Endodermal cell (in vitro differentiated cells): Measurements from ENCODE around the gene RDH14. TPM values are rescaled to one million over a fixed set of nuclear protein-coding genes. Genes with fewer than 3 reads are reported as not detected.

Experiments
- DNase-seq: peaks from one replicate; pipeline ENCODE4 v3.0.0-alpha.2; 2017
- H3K27ac ChIP-seq: 2 replicates; pipeline ENCODE4 v1.5.1; 2013; ENCODE audit warnings: mild to moderate bottlenecking, low read depth, low read length, moderate library complexity
- H3K27me3 ChIP-seq: 2 replicates; pipeline ENCODE4 v1.6.1; 2013; ENCODE audit warnings: mild to moderate bottlenecking, low read length, moderate library complexity; ENCODE audit not compliant: insufficient read depth, control insufficient read depth, poor library complexity, severe bottlenecking
- H3K36me3 ChIP-seq: 2 replicates; pipeline ENCODE4 v1.7.0; 2013; ENCODE audit warnings: mild to moderate bottlenecking, low read length, moderate library complexity; ENCODE audit not compliant: control insufficient read depth, insufficient read depth
- H3K4me1 ChIP-seq: one replicate; pipeline ENCODE4 v1.7.0; 2013; ENCODE audit warnings: low read length; ENCODE audit not compliant: control insufficient read depth, insufficient read depth
- H3K4me3 ChIP-seq: 2 replicates; pipeline ENCODE4 v1.5.1; 2013; ENCODE audit warnings: mild to moderate bottlenecking, low read length, moderate library complexity
- H3K9ac ChIP-seq: 2 replicates; pipeline ENCODE4 v1.6.1; 2013; ENCODE audit warnings: mild to moderate bottlenecking, low read length, moderate library complexity; ENCODE audit not compliant: poor library complexity, severe bottlenecking; ENCODE audit errors: extremely low read depth
- H3K9me3 ChIP-seq: 2 replicates; pipeline ENCODE4 v1.6.1; 2013; ENCODE audit warnings: mild to moderate bottlenecking, low read length, moderate library complexity; ENCODE audit not compliant: control insufficient read depth
- H3K27ac Mint-ChIP-seq: 2 replicates; pipeline ENCODE4 v1.8.0; 2020; ENCODE audit warnings: mixed read lengths
- H3K27me3 Mint-ChIP-seq: 2 replicates; pipeline ENCODE4 v1.8.0; 2021; ENCODE audit warnings: mild to moderate bottlenecking, mixed read lengths; ENCODE audit not compliant: insufficient read depth
- H3K36me3 Mint-ChIP-seq: 2 replicates; pipeline ENCODE4 v1.8.0; 2020; ENCODE audit warnings: low read depth, mixed read lengths
- H3K4me1 Mint-ChIP-seq: 2 replicates; pipeline ENCODE4 v1.8.0; 2020; ENCODE audit warnings: mixed read lengths
- H3K4me3 Mint-ChIP-seq: 2 replicates; pipeline ENCODE4 v1.8.0; 2020; ENCODE audit warnings: mild to moderate bottlenecking, moderate library complexity, mixed read lengths
- H3K9me3 Mint-ChIP-seq: 2 replicates; pipeline ENCODE4 v1.8.0; 2020; ENCODE audit warnings: mild to moderate bottlenecking, mixed read lengths
- WGBS, 2 experiments: methylation state at CpG; one replicate each; pipeline versions ENCODE4 v1.1.5 to v1.1.7; 2013; ENCODE audit warnings: missing lambda C conversion rate in 2 of 2, mixed read lengths in 1 of 2; ENCODE audit not compliant: insufficient coverage in 1 of 2, insufficient read length in 1 of 2; 5-methylcytosine and 5-hydroxymethylcytosine counted together
- total RNA-seq, 2 donors: library from RNA; stranded (reverse); fragmentation: NEBNext Ultra II Directional in 1 of 2; extraction: Animal tissue kit (Norgen Biotek cat#: 25700) in 1 of 2; gene quantifications; 2 replicates in 1 of 2; 3 replicates in 1 of 2; pipeline ENCODE4 v1.2.1, GENCODE V29; 2021
- TF ChIP-seq, protein P1 (sequence below): fragments of 200-600 bp; sonication (generic); conservative IDR thresholded peaks from 2 replicates; pipeline ENCODE4 v1.5.0; 2021; ENCODE audit warnings: antibody characterized with exemption, mild to moderate bottlenecking

RDH14 gene
- total RNA-seq, 2 donors from 2014 or later, result 22.6 to 23.0 TPM

DNA sequence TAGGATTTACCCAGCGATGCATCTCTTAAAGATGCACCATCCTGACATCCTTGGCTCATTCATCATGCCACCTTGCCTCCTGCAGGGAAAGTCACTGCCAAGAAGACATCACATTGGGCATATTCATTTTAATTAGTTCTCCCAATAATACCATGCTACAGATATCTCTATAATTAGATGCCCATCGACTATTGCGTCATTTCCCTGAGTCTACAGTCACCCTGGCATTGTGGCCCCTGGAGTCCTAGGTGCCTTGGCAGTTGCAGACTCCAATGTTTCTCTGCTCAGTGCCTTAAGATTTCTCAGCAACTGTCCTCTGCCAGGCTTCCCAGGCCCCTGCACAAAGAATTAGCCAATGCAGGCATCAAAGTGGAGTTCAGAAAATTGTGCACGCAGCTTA is 32.6 kb downstream of the RDH14 start:
- Histone ChIP-seq H3K9ac (no peak overlapping the region), H3K27ac (no peak overlapping the region), H3K9me3 (no peaks in the 10 kb centered on the region), H3K4me1 (no peaks in the 10 kb centered on the region), H3K4me3 (no peak overlapping the region), H3K36me3 (no peaks in the 10 kb centered on the region), H3K27me3 (no peaks in the 10 kb centered on the region)
- Mint-ChIP-seq H3K4me3 (no peak overlapping the region), H3K36me3 (no peaks in the 10 kb centered on the region), H3K27ac (no peak overlapping the region), H3K9me3 (no peaks in the 10 kb centered on the region), H3K4me1 (no peaks in the 10 kb centered on the region), H3K27me3 (no peaks in the 10 kb centered on the region)
- TF ChIP-seq, protein P1, sequence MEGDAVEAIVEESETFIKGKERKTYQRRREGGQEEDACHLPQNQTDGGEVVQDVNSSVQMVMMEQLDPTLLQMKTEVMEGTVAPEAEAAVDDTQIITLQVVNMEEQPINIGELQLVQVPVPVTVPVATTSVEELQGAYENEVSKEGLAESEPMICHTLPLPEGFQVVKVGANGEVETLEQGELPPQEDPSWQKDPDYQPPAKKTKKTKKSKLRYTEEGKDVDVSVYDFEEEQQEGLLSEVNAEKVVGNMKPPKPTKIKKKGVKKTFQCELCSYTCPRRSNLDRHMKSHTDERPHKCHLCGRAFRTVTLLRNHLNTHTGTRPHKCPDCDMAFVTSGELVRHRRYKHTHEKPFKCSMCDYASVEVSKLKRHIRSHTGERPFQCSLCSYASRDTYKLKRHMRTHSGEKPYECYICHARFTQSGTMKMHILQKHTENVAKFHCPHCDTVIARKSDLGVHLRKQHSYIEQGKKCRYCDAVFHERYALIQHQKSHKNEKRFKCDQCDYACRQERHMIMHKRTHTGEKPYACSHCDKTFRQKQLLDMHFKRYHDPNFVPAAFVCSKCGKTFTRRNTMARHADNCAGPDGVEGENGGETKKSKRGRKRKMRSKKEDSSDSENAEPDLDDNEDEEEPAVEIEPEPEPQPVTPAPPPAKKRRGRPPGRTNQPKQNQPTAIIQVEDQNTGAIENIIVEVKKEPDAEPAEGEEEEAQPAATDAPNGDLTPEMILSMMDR, result no peak
- WGBS, 2 experiments, result 69 to 70% methylated on average over 4 of the region's 4 CpGs
- no peak for DNase-seq

- H3K4me1 Mint-ChIP-seq, result no peaks in the 10 kb centered on the region
- WGBS, 2 experiments, result 92% methylated on average over 2 of the region's 2 CpGs; no CpG with 5 or more reads in 1 of the 2 experiments
- H3K27me3 Mint-ChIP-seq, result no peaks in the 10 kb centered on the region
- H3K27ac ChIP-seq, result no peak overlapping the region
- no peaks in the 10 kb centered on the region for H3K36me3 Mint-ChIP-seq
- no peaks in the 10 kb centered on the region for H3K9me3 ChIP-seq
- no peak overlapping the region for H3K4me3 Mint-ChIP-seq
- H3K9me3 Mint-ChIP-seq, result no peaks in the 10 kb centered on the region
- no peak overlapping the region for H3K27ac Mint-ChIP-seq
- H3K27me3 ChIP-seq, result no peaks in the 10 kb centered on the region
- no peaks in the 10 kb centered on the region for H3K4me1 ChIP-seq
- H3K9ac ChIP-seq, result no peak overlapping the region
- H3K4me3 ChIP-seq, result no peak overlapping the region
- TF ChIP-seq, protein P1, result no peak
- no peak for DNase-seq
- no peaks in the 10 kb centered on the region for H3K36me3 ChIP-seq
Observed at GRCh38 chr2:18527326-18527725, 33.1 kb downstream of the RDH14 start.

DNA sequence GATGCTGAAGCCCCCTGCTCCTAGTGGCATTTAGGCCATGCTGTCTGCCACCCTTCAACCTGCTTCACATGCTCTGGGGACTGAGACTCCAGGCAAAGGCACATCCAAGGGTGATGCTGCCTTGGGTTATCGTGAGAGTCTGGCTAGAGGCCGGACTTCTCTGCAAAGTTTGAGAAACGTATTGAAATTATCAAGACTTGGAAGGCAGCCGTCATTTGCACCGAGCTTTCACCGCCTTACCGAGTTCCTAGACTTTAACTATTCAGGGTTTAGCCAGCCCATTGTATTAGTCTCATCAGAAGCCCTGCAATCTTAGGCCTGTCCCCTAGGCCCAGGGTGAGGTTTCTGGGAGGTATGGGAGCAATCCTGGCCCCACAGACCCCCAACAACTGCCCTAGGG is 34.0 kb downstream of the RDH14 start:
- WGBS, 2 experiments, result 79% methylated on average over 7 of the region's 7 CpGs; no CpG with 5 or more reads in 1 of the 2 experiments
- Histone ChIP-seq H3K9me3 (no peaks in the 10 kb centered on the region), H3K4me1 (no peaks in the 10 kb centered on the region), H3K27me3 (no peaks in the 10 kb centered on the region), H3K4me3 (no peak overlapping the region), H3K27ac (no peak overlapping the region), H3K9ac (no peak overlapping the region), H3K36me3 (no peaks in the 10 kb centered on the region)
- H3K27me3 Mint-ChIP-seq, result no peaks in the 10 kb centered on the region
- DNase-seq, result no peak
- no peaks in the 10 kb centered on the region for H3K36me3 Mint-ChIP-seq
- no peak overlapping the region for H3K27ac Mint-ChIP-seq
- TF ChIP-seq, protein P1, result no peak
- no peaks in the 10 kb centered on the region for H3K9me3 Mint-ChIP-seq
- peaks cover 5% of the 10 kb centered on the region for H3K4me1 Mint-ChIP-seq
- no peak overlapping the region for H3K4me3 Mint-ChIP-seq
